Cerebellar nuclear complex (tissue), 1 donor: ENCODE data around the gene DST.
"Not testable (repeated sequence)": the region's sequence is repeated elsewhere in the genome, so short reads cannot be mapped to it uniquely, and the experiment has no call there.

Experiments
- DNase-seq, 2 experiments: peaks; one replicate each; lab custom pipeline; 2025; lab: John Stamatoyannopoulos, UW

Gene DST

DNA sequence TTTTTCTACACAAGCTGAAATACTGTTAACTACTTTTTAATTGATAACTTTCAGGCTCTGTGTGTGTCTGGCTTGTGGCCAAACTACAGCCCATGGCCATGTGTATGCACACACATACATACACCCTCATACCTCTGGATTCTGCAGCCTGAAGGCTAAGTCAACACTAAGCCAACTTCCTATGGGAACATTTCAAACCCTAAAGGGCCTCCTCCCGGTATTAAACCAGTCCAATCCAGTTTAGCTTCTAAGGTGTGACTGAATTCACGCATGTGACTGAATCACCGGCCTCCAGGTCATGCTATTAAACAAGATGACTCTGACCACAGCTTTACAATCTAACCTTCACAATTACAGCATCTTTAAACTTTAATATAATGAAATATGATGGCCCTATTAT is 20.7 kb upstream of the DST start:
- DNase-seq = no peak

- not testable (repeated sequence) for DNase-seq
Observed at GRCh38 chr6:56661338-56661737, 18.6 kb upstream of the DST start.

GRCh38 chr6:56660381-56660730 is 17.7 kb upstream of the DST start:
- DNase-seq = no peak

- no peak for DNase-seq
Observed at GRCh38 chr6:56659721-56660380, 17.2 kb upstream of the DST start.

GRCh38 chr6:56658326-56658725 is 15.6 kb upstream of the DST start:
- DNase-seq = no peak

DNA sequence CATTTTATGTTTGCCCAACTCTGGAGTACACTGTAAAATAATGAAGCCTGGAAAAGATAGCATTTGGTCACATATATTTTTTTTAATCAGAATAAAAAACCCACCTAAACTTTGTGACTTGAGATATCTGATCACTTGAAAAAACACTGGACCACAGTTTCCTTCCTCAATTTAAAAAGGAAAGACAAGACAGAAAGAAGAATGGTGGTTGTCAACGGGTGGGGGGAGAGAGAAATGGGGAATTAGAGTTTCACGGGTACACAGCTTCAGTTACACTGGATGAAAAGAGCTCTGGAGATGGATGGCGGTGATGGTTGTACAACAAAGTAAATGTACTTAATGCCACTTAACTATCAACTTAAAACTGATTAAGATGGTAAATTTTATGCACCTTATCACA is 14.7 kb upstream of the DST start:
- no peak for DNase-seq

DNA sequence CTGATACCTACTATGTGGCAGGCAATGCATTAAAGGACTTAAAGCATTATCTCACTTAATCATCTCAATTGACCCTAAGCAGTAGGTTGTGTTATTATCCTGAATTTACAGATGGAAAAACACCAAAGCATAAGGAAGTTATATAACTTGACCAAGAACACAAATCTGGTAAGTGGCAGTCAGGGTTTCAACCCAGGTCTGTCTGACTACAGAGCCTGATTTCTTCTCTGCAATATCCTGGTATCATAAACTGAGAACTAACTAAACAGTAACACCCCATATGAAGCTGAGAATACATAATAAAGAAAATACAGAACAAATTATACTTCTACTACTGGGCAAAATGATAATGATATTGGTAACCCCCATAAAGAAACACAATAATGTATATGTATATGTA is 13.8 kb upstream of the DST start:
- no peak for DNase-seq

DNA sequence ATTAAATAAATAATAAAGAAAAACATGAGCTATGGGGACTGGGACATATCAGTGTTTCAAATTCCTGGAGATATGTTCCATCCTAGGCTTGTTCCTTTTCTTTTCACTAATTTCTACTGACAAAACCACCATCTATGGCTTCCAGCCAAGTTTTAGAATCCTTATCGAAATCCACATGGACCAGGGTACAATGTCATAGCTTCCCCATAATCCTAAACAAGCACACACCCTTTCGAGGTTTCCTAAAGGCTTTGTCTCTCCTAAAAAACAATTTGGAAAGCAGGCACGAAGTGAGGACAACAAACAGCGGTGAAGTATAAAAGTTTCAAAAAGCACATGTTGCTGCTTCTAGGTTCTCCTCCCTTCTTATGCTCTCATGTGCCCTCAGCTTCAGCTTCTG is 13.3 kb upstream of the DST start:
- DNase-seq = no peak

DNA sequence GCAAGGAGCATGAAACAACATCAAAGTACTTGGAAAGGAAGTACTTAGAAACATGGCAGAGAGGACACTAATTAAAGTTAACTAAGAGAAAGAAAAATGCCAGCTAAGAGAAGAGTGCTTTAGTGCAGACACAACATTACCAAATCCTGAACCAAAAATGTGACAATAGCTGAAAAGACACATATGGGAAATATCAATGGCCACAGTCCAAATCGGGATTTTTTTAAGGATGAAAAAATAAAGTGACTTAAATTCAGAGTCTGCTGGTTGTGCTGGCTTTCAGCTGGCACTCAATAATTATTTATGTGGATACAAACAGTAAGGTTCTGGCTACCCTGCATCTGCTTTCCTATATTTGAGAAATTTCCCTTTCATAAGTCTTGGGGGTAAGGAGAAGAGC is 12.6 kb upstream of the DST start:
- no peak for DNase-seq

DNA sequence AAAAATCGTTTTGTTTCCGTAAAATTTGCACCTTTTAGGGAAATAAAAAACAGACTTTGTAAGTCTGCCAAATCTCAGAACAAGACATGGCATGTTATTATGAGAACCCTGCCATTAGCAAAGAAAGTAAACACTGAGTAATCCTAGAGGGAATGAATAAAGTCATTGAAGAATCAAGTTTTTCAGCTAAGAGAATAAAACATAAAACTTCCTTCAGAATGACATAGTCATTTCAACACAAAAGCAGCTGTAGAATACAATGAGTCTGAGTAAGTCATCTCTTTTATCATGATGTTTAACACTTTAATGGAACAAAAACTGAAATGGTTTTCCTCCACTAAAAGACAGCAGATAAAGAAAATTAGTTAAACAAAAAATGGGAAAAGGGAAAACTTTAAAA is 10.3 kb upstream of the DST start:
- DNase-seq = no peak

DNA sequence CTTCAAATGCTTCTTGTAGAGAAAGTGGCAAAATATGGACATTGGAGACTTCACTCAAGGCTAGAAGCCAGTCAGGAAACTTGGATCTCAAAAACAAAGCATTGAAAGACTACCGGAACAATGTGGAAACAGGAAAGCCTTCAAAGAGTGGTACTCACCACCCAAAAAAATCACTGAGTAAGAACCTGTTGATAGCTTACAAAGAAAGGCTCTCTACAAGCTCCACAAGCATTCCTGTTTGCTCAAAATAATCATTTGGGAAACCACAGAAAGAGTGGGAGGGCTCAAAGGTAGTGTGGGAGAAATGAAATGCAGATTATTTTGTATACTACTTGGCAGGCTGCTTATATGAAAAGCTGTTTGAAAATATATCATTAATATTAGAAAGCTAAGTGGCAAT is 9.5 kb upstream of the DST start:
- DNase-seq = no peak

- no peak for DNase-seq
Observed at GRCh38 chr6:56650191-56650590, 7.5 kb upstream of the DST start.

DNA sequence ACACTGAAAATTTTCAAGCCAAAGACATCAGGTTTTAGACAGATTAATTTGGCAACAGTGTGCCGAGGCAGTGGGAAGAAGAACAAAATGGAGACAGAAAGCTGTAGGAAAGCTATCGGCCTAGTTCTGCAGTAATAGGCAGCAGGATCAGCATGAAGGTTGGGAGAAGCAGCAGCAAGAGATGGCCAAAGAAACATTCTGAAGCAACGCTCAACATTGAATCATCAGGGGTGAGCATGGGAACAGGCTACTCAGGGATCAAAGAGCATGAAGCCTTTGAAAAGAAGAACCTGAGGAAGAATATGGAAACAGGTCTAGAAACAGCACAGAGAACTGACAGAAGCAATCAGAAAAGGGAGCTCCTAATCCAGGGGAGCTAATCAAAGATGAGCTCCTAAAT is 7.1 kb upstream of the DST start:
- DNase-seq = no peak

GRCh38 chr6:56649053-56649769 is 6.5 kb upstream of the DST start:
- DNase-seq = no peak

GRCh38 chr6:56647172-56647762 is 4.6 kb upstream of the DST start:
- DNase-seq = no peak

DNA sequence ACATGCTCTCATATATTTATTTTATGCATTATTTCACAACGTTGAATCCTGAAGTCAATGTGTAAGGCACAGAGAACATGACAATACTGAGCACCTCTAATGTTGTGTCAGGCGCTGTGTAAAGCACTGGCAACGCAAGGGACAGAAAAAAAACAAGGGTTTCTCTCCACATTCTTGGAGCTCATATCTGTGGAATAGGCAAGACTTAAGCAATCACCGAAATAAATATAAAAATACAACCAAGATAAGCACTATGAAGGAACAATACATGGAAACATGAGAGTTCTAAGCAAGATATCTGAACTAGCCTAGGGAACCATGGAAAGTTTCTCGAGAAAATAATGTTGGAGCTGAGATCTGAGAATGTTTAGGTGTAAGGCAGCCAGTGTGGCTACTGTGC is 1.7 kb upstream of the DST start:
- DNase-seq = no peak

GRCh38 chr6:56643379-56644089 is 845 bp upstream of the DST start:
- DNase-seq = no peak

DNA sequence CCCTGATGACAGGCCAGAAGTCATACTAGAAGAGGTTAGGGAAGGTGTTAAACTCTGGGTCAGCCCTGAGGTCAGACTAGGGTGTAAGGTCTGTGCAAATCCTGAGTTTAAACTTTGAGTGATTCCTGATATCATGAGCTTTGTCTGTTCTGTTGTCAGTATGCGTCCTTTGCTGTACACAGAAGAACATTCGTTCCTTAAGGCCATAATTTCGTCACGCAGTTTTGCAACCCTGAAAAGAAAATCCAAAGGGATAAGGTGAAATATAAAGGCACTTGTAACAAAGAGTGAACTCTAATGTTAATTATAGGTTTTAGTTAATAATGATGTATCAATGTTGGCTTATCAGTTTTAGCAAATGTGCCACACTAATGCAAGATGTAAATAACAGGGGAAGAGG is 2.3 kb downstream of the DST start:
- DNase-seq = no peak

DNA sequence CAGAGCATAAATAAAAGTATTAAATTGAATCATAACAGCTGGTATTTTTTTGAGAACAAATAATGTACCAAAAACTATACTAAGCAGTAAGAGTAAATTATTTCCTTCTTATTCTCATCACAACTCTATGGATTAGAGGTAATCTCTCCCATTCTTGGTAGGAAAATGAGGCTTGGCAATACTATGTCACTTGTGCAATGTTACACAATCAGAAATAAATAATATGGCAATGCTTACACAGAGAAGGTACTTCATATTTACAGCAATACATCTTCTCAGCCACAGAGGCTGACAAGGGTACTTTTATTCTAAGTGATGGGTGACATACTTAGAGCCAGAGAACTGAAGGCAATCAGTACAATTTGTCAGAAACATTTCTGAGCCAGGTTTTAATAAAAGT is 3.9 kb downstream of the DST start:
- DNase-seq = no peak

DNA sequence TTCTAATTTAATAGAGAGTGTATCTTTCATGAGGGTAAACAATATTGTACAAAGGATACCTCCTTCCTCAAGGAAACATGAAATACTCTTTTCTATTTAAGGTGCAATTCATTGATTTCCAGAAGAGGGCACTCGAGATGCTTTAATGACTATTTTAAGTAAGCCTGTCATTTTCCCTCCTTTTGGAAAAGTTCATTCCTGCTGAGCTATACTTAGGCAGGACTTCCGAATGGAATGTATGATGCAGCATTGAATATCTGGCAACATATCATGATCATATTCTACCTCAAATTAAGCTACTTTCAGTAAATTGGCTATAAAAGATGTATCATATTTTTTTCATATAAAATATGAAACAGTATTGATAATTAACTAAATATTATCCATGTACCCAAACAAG is 5.0 kb downstream of the DST start:
- no peak for DNase-seq

GRCh38 chr6:56628105-56628504 is 14.6 kb downstream of the DST start:
- DNase-seq = no peak

GRCh38 chr6:56625356-56625755 is 17.3 kb downstream of the DST start:
- no peak for DNase-seq

GRCh38 chr6:56624728-56625069 is 18.0 kb downstream of the DST start:
- no peak for DNase-seq
